SK-N-SH treated with all-trans-retinoic acid at 6 μM for 48 hours (cell line): ENCODE results near the gene PARVB.

Experiments used
- ATAC-seq: fragments of 200-7000 bp; cut with Tn5 transposase; 3 replicates; pipeline ENCODE4 v1.9.1; 2020; ENCODE audit warnings: mild to moderate bottlenecking, moderate library complexity
- ARNTL ChIP-seq: fragments of 450-650 bp; formaldehyde crosslinking; IDR thresholded peaks from 2 replicates; pipeline ENCODE4 v1.5.0; 2020; ENCODE audit warnings: low read depth, mild to moderate bottlenecking, moderate library complexity, borderline replicate concordance
- CSDC2 ChIP-seq: fragments of 250-450 bp; sonication (Bioruptor Pico); IDR thresholded peaks from 2 replicates; pipeline ENCODE4 v1.5.0; 2020; ENCODE audit warnings: mild to moderate bottlenecking, moderate library complexity
- ESRRG ChIP-seq: fragments of 250-450 bp; sonication (Bioruptor Pico); IDR thresholded peaks from 2 replicates; pipeline ENCODE4 v1.6.1; 2021; ENCODE audit warnings: mild to moderate bottlenecking
- GLIS3 ChIP-seq: fragments of 250-450 bp; sonication (Bioruptor Pico); IDR thresholded peaks from 2 replicates; pipeline ENCODE4 v1.5.0; 2020; ENCODE audit warnings: mild to moderate bottlenecking, moderate library complexity
- ISL1 ChIP-seq: fragments of 250-450 bp; sonication (Bioruptor Pico); IDR thresholded peaks from 2 replicates; pipeline ENCODE4 v2.1.2; 2022; ENCODE audit warnings: mild to moderate bottlenecking, moderate library complexity
- OSR1 ChIP-seq: fragments of 250-450 bp; sonication (Bioruptor Pico); IDR thresholded peaks from 2 replicates; pipeline ENCODE4 v1.8.0; 2022; ENCODE audit warnings: moderate library complexity, mild to moderate bottlenecking, inconsistent platforms
- PPARA ChIP-seq: fragments of 250-450 bp; sonication (Bioruptor Pico); IDR thresholded peaks from 2 replicates; pipeline ENCODE4 v1.5.0; 2020; ENCODE audit warnings: mild to moderate bottlenecking, borderline replicate concordance
- RARB ChIP-seq: fragments of 250-450 bp; sonication (Bioruptor Pico); IDR thresholded peaks from 2 replicates; pipeline ENCODE4 v1.8.0; 2021; ENCODE audit warnings: mild to moderate bottlenecking, moderate library complexity
- SNAI2 ChIP-seq: fragments of 250-450 bp; sonication (Bioruptor Pico); IDR thresholded peaks from 2 replicates; pipeline ENCODE4 v1.5.0; 2020; ENCODE audit warnings: mild to moderate bottlenecking, moderate library complexity
- TCF4 ChIP-seq: fragments of 250-450 bp; sonication (Bioruptor Pico); IDR thresholded peaks from 2 replicates; pipeline ENCODE4 v1.8.0; 2021; ENCODE audit warnings: mild to moderate bottlenecking, moderate library complexity, borderline replicate concordance
- TOX ChIP-seq: fragments of 250-450 bp; sonication (Bioruptor Pico); IDR thresholded peaks from 2 replicates; pipeline ENCODE4 v1.8.0; 2021; ENCODE audit warnings: mild to moderate bottlenecking, moderate library complexity, borderline replicate concordance
- ZC3H10 ChIP-seq: fragments of 250-450 bp; sonication (Bioruptor Pico); IDR thresholded peaks from 2 replicates; pipeline ENCODE4 v1.5.1; 2021; ENCODE audit warnings: mild to moderate bottlenecking, moderate library complexity
- ZFP3 ChIP-seq: fragments of 250-450 bp; sonication (Bioruptor Pico); IDR thresholded peaks from 2 replicates; pipeline ENCODE4 v1.5.0; 2020; ENCODE audit warnings: mild to moderate bottlenecking, moderate library complexity
- ZFP30 ChIP-seq: fragments of 450-650 bp; formaldehyde crosslinking; IDR thresholded peaks from 2 replicates; pipeline ENCODE4 v1.5.0; 2022; ENCODE audit warnings: mild to moderate bottlenecking, moderate library complexity
- ZNF565 ChIP-seq: fragments of 450-650 bp; formaldehyde crosslinking; conservative IDR thresholded peaks from 2 replicates; pipeline ENCODE4 v1.5.0; 2020; ENCODE audit warnings: low read depth, mild to moderate bottlenecking, moderate library complexity
- ZNF8 ChIP-seq: fragments of 450-650 bp; formaldehyde crosslinking; IDR thresholded peaks from 2 replicates; pipeline ENCODE4 v1.5.0; 2020; ENCODE audit warnings: mild to moderate bottlenecking, moderate library complexity
- TF ChIP-seq, protein P1 (sequence below): fragments of 250-450 bp; sonication (Bioruptor Pico); IDR thresholded peaks from 2 replicates; pipeline ENCODE4 v1.5.0; 2020; ENCODE audit warnings: mild to moderate bottlenecking, moderate library complexity
- TF ChIP-seq, protein P2 (sequence below): fragments of 250-450 bp; sonication (Bioruptor Pico); IDR thresholded peaks from 2 replicates; pipeline ENCODE4 v1.8.0; 2021; ENCODE audit warnings: low read depth, mild to moderate bottlenecking, moderate library complexity, borderline replicate concordance
- TF ChIP-seq, protein P3 (sequence below): fragments of 250-450 bp; sonication (Bioruptor Pico); IDR thresholded peaks from 2 replicates; pipeline ENCODE4 v1.8.0; 2020; ENCODE audit warnings: mild to moderate bottlenecking, moderate library complexity, borderline replicate concordance
- TF ChIP-seq, protein P4 (sequence below): fragments of 250-450 bp; sonication (Bioruptor Pico); IDR thresholded peaks from 2 replicates; pipeline ENCODE4 v1.5.1; 2020; ENCODE audit warnings: low read depth, mild to moderate bottlenecking, moderate library complexity
- TF ChIP-seq, protein P5 (sequence below): fragments of 250-450 bp; sonication (Bioruptor Pico); IDR thresholded peaks from 2 replicates; pipeline ENCODE4 v1.5.1; 2021; ENCODE audit warnings: mild to moderate bottlenecking, moderate library complexity

Gene PARVB

DNA sequence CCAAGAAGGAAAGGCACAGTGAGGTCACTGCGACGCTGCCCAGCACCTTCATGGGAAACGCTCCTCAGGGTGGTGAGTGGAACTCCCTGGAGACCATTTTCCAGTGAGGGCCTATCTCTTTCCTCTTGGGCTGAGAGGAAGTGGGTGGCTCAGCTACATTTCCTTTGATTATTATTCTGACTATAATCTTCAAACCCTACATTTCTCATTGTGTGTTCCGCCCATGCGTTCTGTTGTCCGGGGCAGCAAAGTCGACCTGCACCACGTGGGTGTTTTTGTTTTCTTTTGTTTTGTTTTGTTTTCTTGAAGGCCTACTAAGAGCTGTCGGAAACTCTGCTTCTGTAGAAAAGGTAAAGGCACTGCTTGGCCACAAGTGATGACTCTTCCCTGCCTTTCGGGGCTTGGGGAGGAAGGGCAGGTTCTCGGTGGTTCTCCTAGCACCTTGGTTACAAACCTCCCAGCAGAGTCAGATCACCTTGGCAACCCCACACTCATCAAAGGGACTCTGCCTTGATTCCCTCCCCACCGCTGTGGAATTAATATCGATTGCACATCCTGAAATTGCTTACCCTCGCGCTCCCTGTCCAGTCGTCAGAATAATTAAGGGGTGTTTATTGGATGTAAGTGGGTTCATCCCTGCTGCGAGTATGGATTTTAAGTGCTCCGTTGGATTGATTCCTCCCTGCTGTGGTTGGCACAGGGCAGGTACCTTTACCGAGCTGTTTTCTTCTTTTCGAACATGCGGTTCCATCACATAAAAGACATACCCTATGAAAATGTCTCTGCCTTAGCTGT lies 7.3 kb downstream of the PARVB start:
- no peak for ATAC-seq
- TF ChIP-seq, protein P1, sequence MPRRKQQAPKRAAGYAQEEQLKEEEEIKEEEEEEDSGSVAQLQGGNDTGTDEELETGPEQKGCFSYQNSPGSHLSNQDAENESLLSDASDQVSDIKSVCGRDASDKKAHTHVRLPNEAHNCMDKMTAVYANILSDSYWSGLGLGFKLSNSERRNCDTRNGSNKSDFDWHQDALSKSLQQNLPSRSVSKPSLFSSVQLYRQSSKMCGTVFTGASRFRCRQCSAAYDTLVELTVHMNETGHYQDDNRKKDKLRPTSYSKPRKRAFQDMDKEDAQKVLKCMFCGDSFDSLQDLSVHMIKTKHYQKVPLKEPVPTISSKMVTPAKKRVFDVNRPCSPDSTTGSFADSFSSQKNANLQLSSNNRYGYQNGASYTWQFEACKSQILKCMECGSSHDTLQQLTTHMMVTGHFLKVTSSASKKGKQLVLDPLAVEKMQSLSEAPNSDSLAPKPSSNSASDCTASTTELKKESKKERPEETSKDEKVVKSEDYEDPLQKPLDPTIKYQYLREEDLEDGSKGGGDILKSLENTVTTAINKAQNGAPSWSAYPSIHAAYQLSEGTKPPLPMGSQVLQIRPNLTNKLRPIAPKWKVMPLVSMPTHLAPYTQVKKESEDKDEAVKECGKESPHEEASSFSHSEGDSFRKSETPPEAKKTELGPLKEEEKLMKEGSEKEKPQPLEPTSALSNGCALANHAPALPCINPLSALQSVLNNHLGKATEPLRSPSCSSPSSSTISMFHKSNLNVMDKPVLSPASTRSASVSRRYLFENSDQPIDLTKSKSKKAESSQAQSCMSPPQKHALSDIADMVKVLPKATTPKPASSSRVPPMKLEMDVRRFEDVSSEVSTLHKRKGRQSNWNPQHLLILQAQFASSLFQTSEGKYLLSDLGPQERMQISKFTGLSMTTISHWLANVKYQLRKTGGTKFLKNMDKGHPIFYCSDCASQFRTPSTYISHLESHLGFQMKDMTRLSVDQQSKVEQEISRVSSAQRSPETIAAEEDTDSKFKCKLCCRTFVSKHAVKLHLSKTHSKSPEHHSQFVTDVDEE (CRISPR knock-in tag): no peak
- TF ChIP-seq GLIS3 (CRISPR knock-in tag) (no peak), RARB (no peak), OSR1 (CRISPR knock-in tag) (no peak), ZNF565 (CRISPR knock-in tag) (no peak), ZC3H10 (CRISPR knock-in tag) (no peak), TCF4 (no peak), ISL1 (no peak), PPARA (no peak), CSDC2 (no peak), ZNF8 (CRISPR knock-in tag) (no peak), ZFP30 (CRISPR knock-in tag) (no peak), ZFP3 (CRISPR knock-in tag) (no peak), SNAI2 (CRISPR knock-in tag) (no peak)
- TF ChIP-seq, protein P2, sequence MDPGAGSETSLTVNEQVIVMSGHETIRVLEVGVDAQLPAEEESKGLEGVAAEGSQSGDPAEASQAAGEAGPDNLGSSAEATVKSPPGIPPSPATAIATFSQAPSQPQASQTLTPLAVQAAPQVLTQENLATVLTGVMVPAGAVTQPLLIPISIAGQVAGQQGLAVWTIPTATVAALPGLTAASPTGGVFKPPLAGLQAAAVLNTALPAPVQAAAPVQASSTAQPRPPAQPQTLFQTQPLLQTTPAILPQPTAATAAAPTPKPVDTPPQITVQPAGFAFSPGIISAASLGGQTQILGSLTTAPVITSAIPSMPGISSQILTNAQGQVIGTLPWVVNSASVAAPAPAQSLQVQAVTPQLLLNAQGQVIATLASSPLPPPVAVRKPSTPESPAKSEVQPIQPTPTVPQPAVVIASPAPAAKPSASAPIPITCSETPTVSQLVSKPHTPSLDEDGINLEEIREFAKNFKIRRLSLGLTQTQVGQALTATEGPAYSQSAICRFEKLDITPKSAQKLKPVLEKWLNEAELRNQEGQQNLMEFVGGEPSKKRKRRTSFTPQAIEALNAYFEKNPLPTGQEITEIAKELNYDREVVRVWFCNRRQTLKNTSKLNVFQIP (CRISPR knock-in tag): no peak
- TF ChIP-seq, protein P3, sequence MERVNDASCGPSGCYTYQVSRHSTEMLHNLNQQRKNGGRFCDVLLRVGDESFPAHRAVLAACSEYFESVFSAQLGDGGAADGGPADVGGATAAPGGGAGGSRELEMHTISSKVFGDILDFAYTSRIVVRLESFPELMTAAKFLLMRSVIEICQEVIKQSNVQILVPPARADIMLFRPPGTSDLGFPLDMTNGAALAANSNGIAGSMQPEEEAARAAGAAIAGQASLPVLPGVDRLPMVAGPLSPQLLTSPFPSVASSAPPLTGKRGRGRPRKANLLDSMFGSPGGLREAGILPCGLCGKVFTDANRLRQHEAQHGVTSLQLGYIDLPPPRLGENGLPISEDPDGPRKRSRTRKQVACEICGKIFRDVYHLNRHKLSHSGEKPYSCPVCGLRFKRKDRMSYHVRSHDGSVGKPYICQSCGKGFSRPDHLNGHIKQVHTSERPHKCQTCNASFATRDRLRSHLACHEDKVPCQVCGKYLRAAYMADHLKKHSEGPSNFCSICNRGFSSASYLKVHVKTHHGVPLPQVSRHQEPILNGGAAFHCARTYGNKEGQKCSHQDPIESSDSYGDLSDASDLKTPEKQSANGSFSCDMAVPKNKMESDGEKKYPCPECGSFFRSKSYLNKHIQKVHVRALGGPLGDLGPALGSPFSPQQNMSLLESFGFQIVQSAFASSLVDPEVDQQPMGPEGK (CRISPR knock-in tag): no peak
- TF ChIP-seq, protein P4, sequence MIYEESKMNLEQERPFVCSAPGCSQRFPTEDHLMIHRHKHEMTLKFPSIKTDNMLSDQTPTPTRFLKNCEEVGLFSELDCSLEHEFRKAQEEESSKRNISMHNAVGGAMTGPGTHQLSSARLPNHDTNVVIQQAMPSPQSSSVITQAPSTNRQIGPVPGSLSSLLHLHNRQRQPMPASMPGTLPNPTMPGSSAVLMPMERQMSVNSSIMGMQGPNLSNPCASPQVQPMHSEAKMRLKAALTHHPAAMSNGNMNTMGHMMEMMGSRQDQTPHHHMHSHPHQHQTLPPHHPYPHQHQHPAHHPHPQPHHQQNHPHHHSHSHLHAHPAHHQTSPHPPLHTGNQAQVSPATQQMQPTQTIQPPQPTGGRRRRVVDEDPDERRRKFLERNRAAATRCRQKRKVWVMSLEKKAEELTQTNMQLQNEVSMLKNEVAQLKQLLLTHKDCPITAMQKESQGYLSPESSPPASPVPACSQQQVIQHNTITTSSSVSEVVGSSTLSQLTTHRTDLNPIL (CRISPR knock-in tag): no peak
- TF ChIP-seq, protein P5, sequence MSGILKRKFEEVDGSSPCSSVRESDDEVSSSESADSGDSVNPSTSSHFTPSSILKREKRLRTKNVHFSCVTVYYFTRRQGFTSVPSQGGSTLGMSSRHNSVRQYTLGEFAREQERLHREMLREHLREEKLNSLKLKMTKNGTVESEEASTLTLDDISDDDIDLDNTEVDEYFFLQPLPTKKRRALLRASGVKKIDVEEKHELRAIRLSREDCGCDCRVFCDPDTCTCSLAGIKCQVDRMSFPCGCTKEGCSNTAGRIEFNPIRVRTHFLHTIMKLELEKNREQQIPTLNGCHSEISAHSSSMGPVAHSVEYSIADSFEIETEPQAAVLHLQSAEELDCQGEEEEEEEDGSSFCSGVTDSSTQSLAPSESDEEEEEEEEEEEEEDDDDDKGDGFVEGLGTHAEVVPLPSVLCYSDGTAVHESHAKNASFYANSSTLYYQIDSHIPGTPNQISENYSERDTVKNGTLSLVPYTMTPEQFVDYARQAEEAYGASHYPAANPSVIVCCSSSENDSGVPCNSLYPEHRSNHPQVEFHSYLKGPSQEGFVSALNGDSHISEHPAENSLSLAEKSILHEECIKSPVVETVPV (CRISPR knock-in tag): no peak

DNA sequence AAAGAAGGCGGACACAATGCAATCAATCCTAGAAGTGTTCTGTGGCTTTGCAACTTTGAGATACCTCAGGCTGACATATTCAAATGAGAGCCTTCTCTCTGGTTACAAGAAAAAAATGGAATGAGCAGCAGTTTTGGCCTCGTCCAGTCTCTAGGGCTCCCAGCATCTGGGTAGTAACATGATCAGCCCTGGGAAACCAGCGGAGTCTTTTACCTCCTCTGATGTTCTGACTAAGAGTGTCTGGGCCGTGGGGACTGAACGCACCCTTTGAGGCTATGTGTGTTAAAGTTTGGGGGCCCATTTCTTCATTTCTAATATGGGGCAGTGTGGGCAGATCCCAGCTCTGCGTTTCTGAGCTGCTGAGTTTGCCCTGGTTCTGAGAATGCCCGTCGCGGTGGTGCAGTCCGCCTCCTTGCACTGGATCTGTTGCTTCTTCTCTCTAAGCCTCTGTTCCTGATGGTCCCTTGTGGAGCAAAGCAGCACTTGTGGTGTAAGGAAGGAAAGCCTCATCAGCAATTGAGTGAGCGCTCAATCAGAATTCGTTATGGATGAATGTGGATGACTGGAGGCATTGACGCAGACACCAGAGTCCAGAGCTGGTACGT lies 8.1 kb downstream of the PARVB start:
- no peak; the same call in 2 of the 3 replicates for ATAC-seq
- TF ChIP-seq, protein P2 (CRISPR knock-in tag): no peak
- no peak for TF ChIP-seq ARNTL (CRISPR knock-in tag)
- no peak for TF ChIP-seq ZFP30 (CRISPR knock-in tag)
- TF ChIP-seq ZNF565 (CRISPR knock-in tag): no peak
- no peak for TF ChIP-seq ZC3H10 (CRISPR knock-in tag)
- no peak for TF ChIP-seq TCF4
- TF ChIP-seq CSDC2: no peak
- no peak for TF ChIP-seq SNAI2 (CRISPR knock-in tag)
- TF ChIP-seq TOX (CRISPR knock-in tag): no peak
- TF ChIP-seq, protein P1 (CRISPR knock-in tag): no peak
- no peak for TF ChIP-seq ISL1
- TF ChIP-seq ESRRG (CRISPR knock-in tag): no peak
- TF ChIP-seq, protein P4 (CRISPR knock-in tag): no peak
- TF ChIP-seq OSR1 (CRISPR knock-in tag): no peak
- no peak for TF ChIP-seq ZFP3 (CRISPR knock-in tag)
- no peak for TF ChIP-seq GLIS3 (CRISPR knock-in tag)
